Measurements from ENCODE around the gene LAMP5.

Gene LAMP5

DNA sequence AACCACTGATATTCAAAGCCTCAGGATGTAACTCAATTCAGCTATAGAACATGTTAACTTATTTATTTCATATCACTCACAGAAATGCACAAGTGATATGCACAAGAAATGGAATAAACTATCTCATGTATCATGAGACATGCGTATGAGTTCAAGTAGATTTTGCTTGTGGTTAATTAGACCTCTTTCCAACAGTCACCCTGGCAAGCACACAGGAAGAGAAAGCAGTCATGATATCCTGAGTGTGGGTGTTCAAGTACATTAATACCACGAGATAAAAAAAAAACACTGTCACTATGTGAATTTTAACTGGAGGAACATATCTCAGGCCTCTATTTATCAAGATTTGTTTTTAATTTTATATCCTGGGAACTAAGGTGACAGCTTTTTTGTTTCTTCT lies 64.2 kb downstream of the LAMP5 start:
- in situ Hi-C loops (cut with HindIII; ENCODE audit: low sequenced_read_pairs): no loop called here
